GM19240 (cell line): Measurements from ENCODE around the gene LNX2.

ENCODE experiments used
- DNase-seq: peaks from one replicate; pipeline ENCODE4 v3.0.0; 2011; ENCODE audit warnings: low spot score; ENCODE audit not compliant: insufficient read length

LNX2 gene

GRCh38 chr13:27620377-27621115 lies at the start of gene LNX2:
LNX2 (minus strand) TSS chr13:27620529; CDS start chr13:27581703, 38,826 bp downstream.
- DNase-seq: peak; percentile 80

- no peak for DNase-seq
Observed at GRCh38 chr13:27667946-27668345, 47.6 kb upstream of the LNX2 start.

GRCh38 chr13:27666951-27667350 lies 46.6 kb upstream of the LNX2 start:
- no peak for DNase-seq

- no peak for DNase-seq
Observed at GRCh38 chr13:27665761-27666160, 45.4 kb upstream of the LNX2 start.

GRCh38 chr13:27665333-27665732 lies 45.0 kb upstream of the LNX2 start:
- DNase-seq: no peak

GRCh38 chr13:27663947-27664346 lies 43.6 kb upstream of the LNX2 start:
- no peak for DNase-seq

GRCh38 chr13:27662738-27663470 lies 42.6 kb upstream of the LNX2 start:
- DNase-seq: no peak

- DNase-seq: no peak
Observed at GRCh38 chr13:27661017-27661416, 40.7 kb upstream of the LNX2 start.

- no peak for DNase-seq
Observed at GRCh38 chr13:27660511-27660910, 40.2 kb upstream of the LNX2 start.

GRCh38 chr13:27659145-27659865 lies 39.0 kb upstream of the LNX2 start:
- DNase-seq: no peak

GRCh38 chr13:27658546-27658945 lies 38.2 kb upstream of the LNX2 start:
- no peak for DNase-seq

GRCh38 chr13:27657724-27658123 lies 37.4 kb upstream of the LNX2 start:
- no peak for DNase-seq

- DNase-seq: no peak
Observed at GRCh38 chr13:27654816-27655215, 34.5 kb upstream of the LNX2 start.

GRCh38 chr13:27654059-27654458 lies 33.7 kb upstream of the LNX2 start:
- no peak for DNase-seq

GRCh38 chr13:27650312-27650711 lies 30.0 kb upstream of the LNX2 start:
- no peak for DNase-seq

GRCh38 chr13:27644302-27644701 lies 24.0 kb upstream of the LNX2 start:
- no peak for DNase-seq

- DNase-seq: no peak
Observed at GRCh38 chr13:27643334-27644132, 23.2 kb upstream of the LNX2 start.

GRCh38 chr13:27641711-27642502 lies 21.6 kb upstream of the LNX2 start:
- no peak for DNase-seq

GRCh38 chr13:27639186-27639585 lies 18.9 kb upstream of the LNX2 start:
- DNase-seq: no peak

GRCh38 chr13:27638521-27638920 lies 18.2 kb upstream of the LNX2 start:
- DNase-seq: no peak

GRCh38 chr13:27638001-27638400 lies 17.7 kb upstream of the LNX2 start:
- DNase-seq: no peak
